Endodermal cell (in vitro differentiated cells): ENCODE results near the gene OTOG. TPM values are rescaled to one million over a fixed set of nuclear protein-coding genes. Genes with fewer than 3 reads are reported as not detected.
A peak's percentile ranks its signal among the peaks of the same experiment; 100 is the strongest.

Experiments used
- DNase-seq: peaks from one replicate; pipeline ENCODE4 v3.0.0-alpha.2; 2017
- H3K27ac ChIP-seq: 2 replicates; pipeline ENCODE4 v1.5.1; 2013; ENCODE audit warnings: mild to moderate bottlenecking, low read depth, low read length, moderate library complexity
- H3K27me3 ChIP-seq: 2 replicates; pipeline ENCODE4 v1.6.1; 2013; ENCODE audit warnings: mild to moderate bottlenecking, low read length, moderate library complexity; ENCODE audit not compliant: insufficient read depth, control insufficient read depth, poor library complexity, severe bottlenecking
- H3K36me3 ChIP-seq: 2 replicates; pipeline ENCODE4 v1.7.0; 2013; ENCODE audit warnings: mild to moderate bottlenecking, low read length, moderate library complexity; ENCODE audit not compliant: control insufficient read depth, insufficient read depth
- H3K4me1 ChIP-seq: one replicate; pipeline ENCODE4 v1.7.0; 2013; ENCODE audit warnings: low read length; ENCODE audit not compliant: control insufficient read depth, insufficient read depth
- H3K4me3 ChIP-seq: 2 replicates; pipeline ENCODE4 v1.5.1; 2013; ENCODE audit warnings: mild to moderate bottlenecking, low read length, moderate library complexity
- H3K9ac ChIP-seq: 2 replicates; pipeline ENCODE4 v1.6.1; 2013; ENCODE audit warnings: mild to moderate bottlenecking, low read length, moderate library complexity; ENCODE audit not compliant: poor library complexity, severe bottlenecking; ENCODE audit errors: extremely low read depth
- H3K9me3 ChIP-seq: 2 replicates; pipeline ENCODE4 v1.6.1; 2013; ENCODE audit warnings: mild to moderate bottlenecking, low read length, moderate library complexity; ENCODE audit not compliant: control insufficient read depth
- H3K27ac Mint-ChIP-seq: 2 replicates; pipeline ENCODE4 v1.8.0; 2020; ENCODE audit warnings: mixed read lengths
- H3K27me3 Mint-ChIP-seq: 2 replicates; pipeline ENCODE4 v1.8.0; 2021; ENCODE audit warnings: mild to moderate bottlenecking, mixed read lengths; ENCODE audit not compliant: insufficient read depth
- H3K36me3 Mint-ChIP-seq: 2 replicates; pipeline ENCODE4 v1.8.0; 2020; ENCODE audit warnings: low read depth, mixed read lengths
- H3K4me1 Mint-ChIP-seq: 2 replicates; pipeline ENCODE4 v1.8.0; 2020; ENCODE audit warnings: mixed read lengths
- H3K4me3 Mint-ChIP-seq: 2 replicates; pipeline ENCODE4 v1.8.0; 2020; ENCODE audit warnings: mild to moderate bottlenecking, moderate library complexity, mixed read lengths
- H3K9me3 Mint-ChIP-seq: 2 replicates; pipeline ENCODE4 v1.8.0; 2020; ENCODE audit warnings: mild to moderate bottlenecking, mixed read lengths
- WGBS, 2 experiments: methylation state at CpG; one replicate each; pipeline versions ENCODE4 v1.1.5 to v1.1.7; 2013; ENCODE audit warnings: missing lambda C conversion rate in 2 of 2, mixed read lengths in 1 of 2; ENCODE audit not compliant: insufficient coverage in 1 of 2, insufficient read length in 1 of 2; 5-methylcytosine and 5-hydroxymethylcytosine counted together
- total RNA-seq, 2 donors: library from RNA; stranded (reverse); fragmentation: NEBNext Ultra II Directional in 1 of 2; extraction: Animal tissue kit (Norgen Biotek cat#: 25700) in 1 of 2; gene quantifications; 2 replicates in 1 of 2; 3 replicates in 1 of 2; pipeline ENCODE4 v1.2.1, GENCODE V29; 2021
- TF ChIP-seq, protein P1 (sequence below): fragments of 200-600 bp; sonication (generic); conservative IDR thresholded peaks from 2 replicates; pipeline ENCODE4 v1.5.0; 2021; ENCODE audit warnings: antibody characterized with exemption, mild to moderate bottlenecking

Gene OTOG
- total RNA-seq, 2 donors from 2014 or later = 0.33 to 0.55 TPM

DNA sequence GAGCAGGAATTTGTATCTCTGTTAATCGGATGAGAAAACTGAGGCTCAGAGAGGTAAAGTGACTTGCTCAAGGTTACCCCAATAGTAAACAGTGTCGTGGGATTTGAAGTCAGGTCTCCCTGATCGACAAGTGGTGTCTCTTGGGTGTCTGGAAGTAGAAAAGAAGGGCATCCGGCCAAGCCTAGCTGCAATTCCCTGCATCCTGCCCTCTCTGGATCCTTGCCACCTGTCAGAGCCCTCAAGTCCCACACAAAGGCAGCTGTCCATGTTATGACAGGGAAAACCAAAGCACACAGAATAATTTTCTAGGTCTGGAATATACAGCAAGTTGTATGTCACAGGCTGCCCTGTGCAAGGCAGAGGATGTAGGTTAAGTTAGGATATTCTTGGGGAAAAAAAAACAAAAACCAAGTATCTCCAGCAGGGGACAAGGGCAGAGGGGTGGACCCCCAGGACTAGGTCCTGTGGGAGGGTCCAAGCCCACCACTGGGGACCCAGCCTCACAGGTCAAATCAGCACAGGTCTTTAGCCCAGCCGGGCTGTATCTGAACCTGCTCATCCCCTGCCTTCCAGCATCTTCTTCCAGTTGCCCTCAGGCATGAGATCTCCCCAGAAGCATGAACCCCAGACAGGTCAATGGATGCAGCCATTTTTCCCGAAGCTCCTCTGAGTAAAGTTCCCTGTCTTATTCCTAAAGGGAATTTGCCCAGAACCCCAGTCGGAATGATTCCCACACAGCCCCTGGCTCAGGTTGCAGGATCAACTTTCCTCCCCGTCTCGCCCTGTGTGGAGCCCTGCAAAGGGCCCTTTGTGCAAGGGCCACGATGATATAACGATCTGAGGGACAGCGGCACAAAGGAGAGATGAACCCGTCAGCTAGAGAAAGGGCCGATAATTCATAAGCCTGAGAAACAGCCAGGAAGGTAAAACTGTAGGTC, 17.9 kb upstream of the OTOG start:
- no peaks in the 10 kb centered on the region for H3K9me3 ChIP-seq
- no peaks in the 10 kb centered on the region for H3K36me3 Mint-ChIP-seq
- H3K36me3 ChIP-seq = no peaks in the 10 kb centered on the region
- H3K4me1 Mint-ChIP-seq = peaks cover 20% of the 10 kb centered on the region
- no peak overlapping the region for H3K9ac ChIP-seq
- H3K27me3 ChIP-seq = no peaks in the 10 kb centered on the region
- 79 to 87% methylated on average over 13 to 14 of the region's 14 CpGs for WGBS, 2 experiments
- peaks cover 3% of the 10 kb centered on the region for H3K27me3 Mint-ChIP-seq
- no peak overlapping the region for H3K4me3 Mint-ChIP-seq
- no peak for DNase-seq
- no peaks in the 10 kb centered on the region for H3K9me3 Mint-ChIP-seq
- peaks cover 14% of the 10 kb centered on the region for H3K4me1 ChIP-seq
- TF ChIP-seq, protein P1, sequence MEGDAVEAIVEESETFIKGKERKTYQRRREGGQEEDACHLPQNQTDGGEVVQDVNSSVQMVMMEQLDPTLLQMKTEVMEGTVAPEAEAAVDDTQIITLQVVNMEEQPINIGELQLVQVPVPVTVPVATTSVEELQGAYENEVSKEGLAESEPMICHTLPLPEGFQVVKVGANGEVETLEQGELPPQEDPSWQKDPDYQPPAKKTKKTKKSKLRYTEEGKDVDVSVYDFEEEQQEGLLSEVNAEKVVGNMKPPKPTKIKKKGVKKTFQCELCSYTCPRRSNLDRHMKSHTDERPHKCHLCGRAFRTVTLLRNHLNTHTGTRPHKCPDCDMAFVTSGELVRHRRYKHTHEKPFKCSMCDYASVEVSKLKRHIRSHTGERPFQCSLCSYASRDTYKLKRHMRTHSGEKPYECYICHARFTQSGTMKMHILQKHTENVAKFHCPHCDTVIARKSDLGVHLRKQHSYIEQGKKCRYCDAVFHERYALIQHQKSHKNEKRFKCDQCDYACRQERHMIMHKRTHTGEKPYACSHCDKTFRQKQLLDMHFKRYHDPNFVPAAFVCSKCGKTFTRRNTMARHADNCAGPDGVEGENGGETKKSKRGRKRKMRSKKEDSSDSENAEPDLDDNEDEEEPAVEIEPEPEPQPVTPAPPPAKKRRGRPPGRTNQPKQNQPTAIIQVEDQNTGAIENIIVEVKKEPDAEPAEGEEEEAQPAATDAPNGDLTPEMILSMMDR = peak; percentile 12
- peak overlapping the region; percentile 88 for H3K27ac ChIP-seq
- H3K27ac Mint-ChIP-seq = no peak overlapping the region
- H3K4me3 ChIP-seq = no peak overlapping the region

DNA sequence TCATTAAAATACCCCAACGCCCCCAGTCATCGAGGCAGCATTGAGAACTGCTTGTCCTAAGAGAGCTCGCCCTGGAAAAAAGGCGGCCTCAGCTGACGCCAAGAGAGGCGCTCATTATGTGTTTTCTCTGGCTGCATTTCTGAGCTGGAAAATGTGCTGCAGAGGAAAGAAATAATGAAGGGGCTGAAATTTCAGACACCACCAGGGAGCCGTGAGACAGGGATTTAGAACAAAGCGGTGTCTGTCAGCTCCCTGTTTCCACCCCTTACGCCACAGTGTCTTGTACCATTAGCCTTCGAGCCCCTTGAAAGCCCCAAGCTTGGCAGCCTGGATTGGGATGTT, 17.2 kb upstream of the OTOG start:
- no peaks in the 10 kb centered on the region for H3K36me3 Mint-ChIP-seq
- Histone ChIP-seq H3K9ac (no peak overlapping the region), H3K27me3 (no peaks in the 10 kb centered on the region), H3K9me3 (no peaks in the 10 kb centered on the region), H3K27ac (peak overlapping the region; percentile 88), H3K36me3 (no peaks in the 10 kb centered on the region), H3K4me1 (peaks cover 14% of the 10 kb centered on the region), H3K4me3 (no peak overlapping the region)
- WGBS, 2 experiments = 73 to 89% methylated on average over 8 to 10 of the region's 10 CpGs
- no peak overlapping the region for H3K27ac Mint-ChIP-seq
- H3K9me3 Mint-ChIP-seq = no peaks in the 10 kb centered on the region
- TF ChIP-seq, protein P1 = no peak
- H3K4me1 Mint-ChIP-seq = peaks cover 20% of the 10 kb centered on the region
- H3K27me3 Mint-ChIP-seq = peaks cover 3% of the 10 kb centered on the region
- DNase-seq = no peak
- no peak overlapping the region for H3K4me3 Mint-ChIP-seq

DNA sequence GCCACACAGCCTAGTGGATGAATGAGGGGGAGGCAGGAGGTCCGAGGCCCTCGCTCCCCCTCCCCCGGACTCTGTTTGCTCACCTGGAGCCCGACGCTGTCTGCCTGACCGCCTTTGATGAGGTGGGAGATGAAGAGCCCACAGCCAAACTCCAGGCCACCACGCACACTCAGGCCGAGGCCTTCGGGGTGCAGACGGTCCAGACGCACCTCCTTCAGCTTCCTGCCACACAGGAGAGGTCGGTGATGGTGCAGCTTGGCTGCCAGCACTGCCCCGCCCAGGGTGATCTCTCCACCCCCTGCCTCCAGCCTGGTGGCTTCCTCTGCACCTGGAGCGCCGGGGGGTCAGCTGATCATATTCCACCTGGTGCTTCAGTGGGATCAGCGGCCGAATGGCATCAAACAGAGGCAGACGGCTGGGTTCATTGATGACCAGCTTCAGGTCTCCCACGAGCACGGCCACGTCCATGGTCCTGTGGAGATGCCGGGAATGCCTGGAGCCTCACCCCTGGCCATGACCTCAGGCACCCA, 15.9 kb upstream of the OTOG start:
- Mint-ChIP-seq H3K27me3 (peaks cover 3% of the 10 kb centered on the region), H3K4me1 (peaks cover 20% of the 10 kb centered on the region), H3K36me3 (no peaks in the 10 kb centered on the region), H3K9me3 (no peaks in the 10 kb centered on the region), H3K4me3 (no peak overlapping the region), H3K27ac (no peak overlapping the region)
- Histone ChIP-seq H3K27me3 (no peaks in the 10 kb centered on the region), H3K4me1 (peaks cover 14% of the 10 kb centered on the region), H3K27ac (no peak overlapping the region), H3K36me3 (no peaks in the 10 kb centered on the region), H3K9ac (no peak overlapping the region), H3K9me3 (no peaks in the 10 kb centered on the region), H3K4me3 (no peak overlapping the region)
- TF ChIP-seq, protein P1 = no peak
- 89 to 94% methylated on average over 12 to 22 of the region's 22 CpGs for WGBS, 2 experiments
- DNase-seq = no peak
